AG08396 (cell line): Measurements from ENCODE around the gene MED13L.

Experiments used
- DNase-seq: peaks from one replicate; pipeline ENCODE4 v3.0.0; 2012; ENCODE audit warnings: low spot score, mixed read lengths

Gene MED13L

DNA sequence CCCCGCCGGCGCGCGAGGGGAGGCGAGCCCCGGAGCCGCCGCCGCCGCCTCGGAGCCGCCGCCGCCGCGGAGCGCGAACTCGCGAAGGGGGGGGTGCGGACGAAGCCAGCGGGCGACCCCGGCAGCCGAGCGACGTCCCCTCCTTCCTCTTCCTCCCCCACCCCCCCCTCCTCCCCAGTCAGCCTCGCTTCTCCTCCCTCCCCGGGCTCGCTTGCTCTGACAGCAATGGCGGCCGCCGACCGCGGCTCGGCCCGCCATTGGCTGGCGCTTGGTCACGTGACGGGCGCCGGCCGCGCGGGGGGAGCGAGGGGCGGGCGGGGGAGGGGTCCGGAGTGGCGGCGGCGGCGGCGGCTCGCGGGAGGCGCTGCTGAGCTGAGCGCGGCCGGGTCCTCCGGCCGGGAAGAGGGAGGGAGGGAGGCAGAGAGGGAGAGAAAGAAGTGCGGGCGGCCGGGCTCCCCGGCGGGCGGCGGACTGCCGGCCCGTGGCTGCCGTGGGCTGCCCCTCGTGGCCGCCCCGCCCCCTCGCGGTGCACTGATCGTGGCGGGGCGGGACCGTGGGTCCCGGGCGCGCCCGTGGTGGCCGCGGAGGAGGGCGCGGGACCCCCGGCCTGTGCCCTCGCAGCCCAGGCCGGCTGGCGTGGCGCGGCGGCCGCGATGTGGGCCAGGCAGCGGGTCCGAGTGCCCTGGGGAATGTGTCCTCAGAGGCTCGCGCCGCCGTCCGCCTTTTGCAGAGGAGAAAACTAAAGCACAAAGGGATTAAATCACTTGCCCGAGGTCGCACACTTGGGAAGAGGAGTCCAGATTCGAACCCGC lies at the start of gene MED13L:
Gene MED13L (minus strand): TSS at position 227 of the 812 bp plus-strand sequence. CDS start 562 bp downstream, outside the sequence.
- peak; percentile 98 for DNase-seq

DNA sequence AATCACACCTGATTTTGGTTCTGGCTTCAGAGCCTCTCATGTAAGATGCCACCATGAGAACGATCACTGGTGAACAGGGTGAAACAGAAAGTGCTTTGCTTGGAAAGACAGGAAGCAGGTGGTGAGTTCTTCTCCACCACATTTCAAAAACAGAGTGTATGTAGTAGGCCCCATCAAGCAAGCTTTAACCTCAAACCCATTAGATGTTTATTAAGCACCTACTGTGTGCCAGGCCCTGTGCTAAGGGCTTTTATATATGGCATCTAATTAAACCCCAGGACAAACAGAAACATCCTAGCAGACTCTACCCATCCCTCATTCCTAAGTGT lies 47.8 kb upstream of the MED13L start:
- no peak for DNase-seq

DNA sequence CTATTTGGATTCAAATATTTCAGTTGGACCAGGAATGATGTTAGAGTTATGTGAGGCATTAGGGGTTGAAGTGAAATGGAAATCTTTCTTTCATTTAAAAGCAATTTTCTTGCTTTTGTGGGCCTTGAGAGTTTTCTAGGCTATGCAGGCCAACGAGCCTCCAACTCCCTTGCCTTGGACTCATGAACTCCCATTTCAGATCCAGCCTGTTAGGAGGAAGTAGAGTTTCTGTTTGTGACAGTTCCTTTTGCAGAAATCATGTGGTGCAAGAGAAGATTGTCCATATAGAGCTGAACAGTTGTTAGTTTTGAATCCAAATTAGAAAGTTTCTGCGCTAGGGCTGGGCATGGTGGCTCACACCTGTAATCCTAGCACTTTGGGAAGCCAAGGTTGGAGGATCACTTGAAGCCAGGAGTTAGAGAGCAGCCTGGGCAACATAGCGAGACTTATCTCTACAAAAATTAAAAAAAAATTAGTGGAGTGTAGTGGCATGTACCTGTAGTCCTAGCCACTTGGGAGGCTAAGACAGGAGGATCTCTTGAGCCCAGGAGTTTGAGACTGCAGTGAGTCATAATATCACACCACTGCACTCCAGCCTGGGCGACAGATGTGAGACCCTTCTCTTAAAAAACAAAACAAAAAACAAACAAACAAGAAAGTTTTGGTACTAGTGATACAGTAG lies 47.3 kb upstream of the MED13L start:
- DNase-seq: no peak

DNA sequence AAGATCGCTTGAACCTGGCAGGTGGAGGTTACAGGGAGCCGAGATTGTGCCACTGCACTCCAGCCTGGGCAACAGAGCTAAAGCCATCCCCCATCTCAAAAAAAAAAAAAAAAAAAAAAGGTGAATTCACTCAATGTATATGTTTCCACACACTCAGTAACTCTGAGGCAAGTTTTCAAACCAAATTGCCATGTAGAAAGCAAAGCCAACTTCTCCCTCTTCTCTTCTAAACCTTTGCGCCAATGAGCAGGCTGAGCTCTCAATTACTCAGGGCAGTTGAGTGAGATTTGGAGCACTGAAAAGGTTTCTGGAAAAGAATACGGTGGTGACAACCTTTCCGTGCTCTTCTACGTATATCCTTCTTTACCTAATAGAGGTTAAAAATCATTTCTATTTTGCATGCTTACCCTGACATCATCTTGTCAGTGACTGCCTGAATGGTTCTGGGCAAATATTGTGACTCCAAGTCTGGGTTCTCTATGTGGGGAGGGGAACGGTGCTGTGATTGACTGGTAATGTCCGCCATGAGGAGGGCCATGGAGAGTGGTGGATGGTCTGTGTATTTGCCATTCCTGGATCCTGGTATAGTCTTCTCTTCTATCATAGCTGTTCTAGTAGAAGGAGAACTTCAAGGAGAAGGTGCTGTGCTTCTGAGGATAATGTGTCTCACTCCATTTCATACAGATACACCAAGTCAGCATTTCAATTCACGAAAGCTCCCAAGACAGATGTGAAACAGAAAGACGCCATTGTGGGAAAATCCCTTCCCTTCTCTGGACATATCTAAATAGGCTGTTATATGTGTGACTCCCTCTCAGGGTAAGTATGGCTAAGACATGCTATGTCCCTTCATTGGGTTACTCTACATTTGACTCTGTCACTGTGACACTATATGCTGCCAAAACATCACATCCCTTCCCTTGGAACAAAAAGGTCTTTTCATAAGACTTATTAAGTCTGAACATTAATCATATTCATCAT lies 46.2 kb upstream of the MED13L start:
- no peak for DNase-seq

DNA sequence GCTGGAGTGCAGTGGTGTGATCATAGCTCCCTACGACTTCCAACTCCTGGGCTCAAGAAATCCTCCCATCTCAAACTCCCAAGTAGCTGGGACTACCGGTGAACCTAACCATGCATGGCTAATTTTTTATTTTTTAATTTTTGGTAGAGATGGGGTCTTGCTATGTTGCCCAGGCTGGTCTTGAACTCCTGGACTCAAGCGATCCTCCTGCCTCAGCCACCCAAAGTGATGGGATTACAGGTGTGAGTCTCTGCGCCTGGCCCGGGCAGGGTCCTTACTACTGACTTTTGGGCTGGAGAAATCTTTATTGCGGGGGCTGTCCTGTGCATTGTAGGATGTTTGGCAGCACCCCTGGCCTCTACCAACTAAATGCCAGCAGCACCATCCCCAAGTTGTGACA lies 44.4 kb upstream of the MED13L start:
- DNase-seq: no peak

DNA sequence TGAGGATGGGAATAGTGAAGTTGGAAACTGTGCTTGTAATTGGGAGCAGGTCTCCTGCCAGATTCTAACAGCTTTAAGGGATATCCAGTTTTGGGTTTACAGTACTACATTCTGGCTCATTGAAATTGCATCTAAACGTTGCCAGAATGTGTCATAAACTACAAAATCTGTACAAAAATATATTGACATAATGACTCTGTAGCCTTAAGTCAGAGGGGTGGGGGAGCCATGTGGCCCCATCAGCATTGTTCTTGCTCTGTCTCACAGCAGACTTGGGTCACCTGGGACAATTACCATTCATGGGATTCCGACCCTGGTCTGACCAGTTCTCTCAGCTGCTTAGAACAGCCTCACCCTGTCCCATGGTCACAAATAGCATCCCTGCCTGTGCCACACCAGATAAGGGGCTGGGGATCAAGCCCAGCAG lies 43.3 kb upstream of the MED13L start:
- DNase-seq: peak; percentile 12

DNA sequence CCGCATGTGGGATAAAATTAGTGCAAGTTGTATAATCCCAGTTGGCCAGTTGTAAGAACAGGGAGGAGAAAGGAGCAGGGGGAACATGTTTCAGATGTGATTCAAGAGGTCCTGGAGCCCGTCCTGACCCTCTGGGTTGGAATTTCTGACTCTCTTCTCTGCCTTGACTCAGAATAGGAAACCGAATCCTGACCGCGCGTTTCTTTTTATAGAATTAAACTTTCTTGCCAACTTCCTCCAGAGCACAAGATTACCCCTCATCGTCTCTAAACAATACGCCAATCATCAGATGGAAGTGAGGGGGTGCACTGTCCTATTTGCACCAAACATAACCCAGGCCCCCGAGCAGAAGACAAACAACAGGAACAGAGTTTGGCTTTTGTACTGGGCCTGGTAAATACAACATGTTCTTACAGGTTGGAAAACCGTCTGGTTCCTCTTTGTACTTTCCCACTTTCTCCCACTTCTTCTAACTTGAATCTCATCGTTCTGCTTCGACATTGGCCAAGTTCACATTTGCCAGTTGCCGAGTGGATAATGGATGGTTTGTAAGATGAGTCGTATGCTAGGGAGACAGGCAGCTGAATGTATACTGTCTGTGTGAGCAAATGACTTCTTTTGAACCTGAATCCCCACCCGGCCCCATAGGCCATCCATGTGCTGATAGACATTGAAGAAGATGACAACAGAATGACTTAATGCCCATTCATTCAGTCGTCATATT lies 42.6 kb upstream of the MED13L start:
- peak; percentile 81 for DNase-seq

DNA sequence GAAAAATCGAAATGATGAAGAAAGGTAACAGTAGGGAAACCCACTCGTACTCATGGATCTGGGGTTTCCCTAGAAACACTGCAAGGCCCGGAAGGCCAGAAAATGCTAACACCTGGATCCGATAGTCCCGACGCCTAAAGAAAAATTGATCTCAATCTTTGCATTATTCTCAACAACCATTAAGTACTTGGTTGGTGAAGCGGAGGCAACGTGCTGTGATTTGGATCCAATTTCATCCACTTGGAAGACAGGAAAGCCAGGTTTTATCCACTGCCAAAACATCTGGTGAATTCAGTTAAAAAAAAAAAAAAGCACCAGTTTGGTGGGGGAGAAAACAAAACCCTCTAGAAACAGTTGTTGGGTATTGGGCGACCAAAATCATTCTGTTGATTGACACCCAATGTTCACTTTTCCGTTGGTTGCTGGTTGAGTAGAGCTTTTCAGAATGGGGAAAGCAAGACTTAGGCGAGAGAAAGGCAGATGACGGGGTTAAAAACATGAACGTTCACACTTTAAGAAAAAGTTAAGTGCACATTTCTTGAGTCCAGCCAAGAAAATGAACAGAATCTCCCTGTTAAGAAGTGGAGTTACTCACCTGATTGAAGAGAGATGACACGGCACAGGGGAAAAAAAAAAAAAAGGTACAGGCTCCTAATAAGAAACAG lies 41.9 kb upstream of the MED13L start:
- peak; percentile 12 for DNase-seq

DNA sequence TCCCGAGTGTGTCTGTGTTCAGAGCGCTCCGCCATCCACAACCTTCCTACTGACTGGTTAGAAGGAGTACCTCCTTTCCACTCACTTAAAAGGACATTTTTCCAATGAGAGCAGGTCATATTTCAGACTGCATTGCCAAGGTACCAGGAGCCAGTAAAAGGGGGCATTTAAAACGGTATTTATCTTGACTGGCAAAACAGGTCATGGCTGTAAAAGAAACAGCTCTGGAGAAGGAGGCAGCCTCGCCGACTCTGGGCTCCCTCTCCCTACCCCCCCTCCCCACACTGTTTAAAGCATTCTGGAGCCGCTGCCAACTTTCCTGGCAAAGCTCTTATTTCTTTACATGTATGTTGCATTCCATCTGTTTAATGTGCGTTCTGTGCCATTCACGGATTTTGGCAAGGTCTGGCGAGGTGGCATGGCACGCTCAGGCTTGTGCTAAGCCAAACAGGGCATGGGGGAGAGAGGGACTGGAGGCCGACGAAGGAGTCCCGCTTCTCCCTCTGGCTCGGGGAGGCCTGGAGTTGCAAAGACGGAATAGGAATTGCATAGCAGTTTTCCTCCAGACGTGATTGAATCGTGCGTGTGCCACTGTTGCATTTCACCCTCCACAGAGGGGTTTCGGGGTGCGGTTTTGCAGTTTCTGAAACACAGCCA lies 41.2 kb upstream of the MED13L start:
- peak; percentile 30 for DNase-seq

DNA sequence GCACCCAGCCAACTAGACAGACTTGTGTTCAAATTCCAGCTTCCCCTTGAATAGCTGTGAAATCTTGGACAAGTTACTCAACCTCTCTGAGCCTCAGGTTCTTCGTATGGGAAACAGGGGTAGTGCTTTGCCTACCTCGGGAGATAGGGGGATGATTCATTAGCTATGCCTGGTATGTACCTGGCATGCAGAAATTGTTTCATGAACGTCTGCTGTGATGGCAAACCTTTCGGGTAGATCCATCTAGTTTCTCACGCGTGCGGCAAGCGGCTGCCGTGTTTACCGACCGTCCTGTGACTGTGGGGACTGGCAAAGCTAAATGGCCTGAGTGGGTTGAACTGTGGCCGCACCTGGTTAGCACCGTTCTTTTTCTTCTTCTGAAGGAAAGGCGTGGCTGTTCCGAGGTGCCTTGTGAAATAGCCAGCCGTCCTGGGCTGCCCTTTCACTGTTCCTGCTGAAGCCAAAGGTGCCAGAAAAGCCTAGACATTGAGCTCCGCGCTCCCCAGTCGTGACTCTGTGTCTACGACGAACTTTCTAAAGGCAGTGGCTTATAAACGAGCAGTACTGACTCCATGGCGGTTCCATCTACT lies 40.6 kb upstream of the MED13L start:
- DNase-seq: no peak

DNA sequence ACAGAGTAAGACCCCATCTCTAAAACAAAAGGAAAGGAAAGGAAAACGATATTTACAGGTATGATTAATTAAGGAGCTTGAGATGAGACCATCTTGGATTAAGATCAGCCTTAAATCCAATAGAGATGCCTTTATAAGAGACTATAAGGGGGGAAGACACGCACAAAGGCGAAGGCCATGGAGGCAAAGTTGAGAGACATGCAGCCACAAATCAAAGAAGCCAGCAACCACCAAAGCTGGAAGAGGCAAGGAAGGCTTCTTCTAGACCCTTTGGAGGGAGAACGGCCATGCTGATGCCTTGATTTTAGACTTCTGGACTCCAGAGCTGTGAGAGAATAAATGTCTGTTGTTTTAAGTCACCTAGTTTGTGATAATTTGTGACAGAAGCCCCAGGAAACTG lies 39.6 kb upstream of the MED13L start:
- no peak for DNase-seq

DNA sequence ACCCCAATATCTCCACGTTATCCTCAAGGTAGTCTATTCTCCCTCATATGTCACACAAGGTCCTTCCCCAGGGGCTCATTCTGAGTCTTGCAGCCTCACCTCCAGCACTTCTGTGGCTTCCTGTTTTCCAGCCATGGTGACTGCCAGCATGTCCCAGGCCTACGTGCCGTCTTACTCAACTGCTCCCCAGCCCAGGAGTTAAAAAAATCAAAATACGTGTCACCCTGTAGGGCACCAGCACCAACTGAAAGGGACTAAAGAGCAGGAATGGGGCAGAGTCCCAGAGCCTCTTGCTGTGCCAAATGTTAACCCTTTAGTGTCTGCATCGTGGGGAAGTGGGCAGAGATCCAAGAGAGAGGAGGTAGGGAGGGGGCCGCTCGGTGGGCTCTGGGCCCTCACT lies 37.0 kb upstream of the MED13L start:
- DNase-seq: no peak

DNA sequence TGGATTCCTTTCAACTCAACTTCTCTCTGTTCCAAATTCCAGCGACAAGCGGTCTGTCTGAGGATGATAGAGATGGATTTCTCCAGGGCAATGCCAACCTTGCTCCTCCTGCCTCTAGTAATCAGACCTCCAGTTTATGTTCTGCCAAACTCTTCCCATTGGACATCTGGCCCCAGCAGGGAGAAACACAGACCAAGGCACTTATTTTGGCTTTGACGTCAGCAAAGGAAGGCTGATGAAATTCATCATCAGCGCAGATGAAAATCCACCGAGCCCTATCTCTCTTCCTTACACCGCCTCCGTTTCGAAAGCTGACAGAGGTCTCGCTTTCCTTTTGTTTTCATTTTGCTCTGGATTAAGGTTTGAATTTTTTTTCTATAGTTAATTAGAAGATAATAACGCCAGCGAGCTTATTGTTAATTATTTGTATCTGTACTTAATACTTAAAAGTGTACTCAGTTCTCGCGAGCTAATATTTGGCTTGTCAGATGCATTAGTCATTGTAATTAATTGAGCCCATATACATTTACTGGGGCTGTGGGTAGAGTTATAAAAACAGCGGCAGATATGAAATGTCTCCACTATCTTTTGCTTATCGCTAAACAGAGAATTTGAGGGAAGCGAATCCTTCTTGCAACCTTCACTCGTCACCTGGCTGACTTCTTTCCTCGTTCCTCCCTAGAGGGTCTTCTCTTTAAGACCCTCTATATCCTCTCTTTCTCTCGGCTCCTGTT lies 35.9 kb upstream of the MED13L start:
- no peak for DNase-seq

DNA sequence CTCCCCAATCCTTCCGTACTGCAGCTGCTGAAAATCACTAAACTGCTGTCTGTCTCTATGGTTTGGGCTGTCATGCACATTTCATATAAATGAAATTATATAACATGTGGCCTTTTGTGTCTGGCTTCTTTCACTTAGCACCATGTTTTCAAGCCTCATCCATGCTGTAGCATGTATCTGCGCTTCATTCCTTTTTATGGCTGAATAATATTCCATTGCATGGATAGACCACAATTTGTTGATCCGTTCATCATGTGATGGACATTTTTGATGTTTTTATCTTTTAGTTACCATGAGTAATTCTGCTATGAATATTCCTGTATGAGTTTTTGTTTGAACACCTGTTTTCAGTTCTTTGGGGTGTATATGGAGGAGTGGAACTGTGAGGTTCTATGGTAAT lies 32.6 kb upstream of the MED13L start:
- DNase-seq: no peak

DNA sequence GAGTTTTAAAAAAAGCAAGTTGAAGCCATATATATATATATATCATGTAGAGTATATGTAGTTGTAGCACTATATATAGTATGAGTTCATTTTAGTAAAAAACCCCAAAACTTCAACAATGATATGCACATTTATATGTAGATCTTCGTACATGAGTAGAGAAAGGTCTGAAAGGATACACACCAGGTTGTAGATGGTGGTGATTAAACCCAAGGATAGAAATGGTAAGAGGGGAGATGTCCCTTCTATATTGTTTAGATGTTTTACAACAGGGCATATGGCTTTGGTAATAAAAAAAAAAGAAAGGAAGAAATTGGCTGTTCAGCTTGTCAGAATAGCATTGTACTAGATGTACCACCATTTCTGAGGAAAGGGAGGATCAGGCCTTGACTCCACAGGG lies 31.9 kb upstream of the MED13L start:
- no peak for DNase-seq

DNA sequence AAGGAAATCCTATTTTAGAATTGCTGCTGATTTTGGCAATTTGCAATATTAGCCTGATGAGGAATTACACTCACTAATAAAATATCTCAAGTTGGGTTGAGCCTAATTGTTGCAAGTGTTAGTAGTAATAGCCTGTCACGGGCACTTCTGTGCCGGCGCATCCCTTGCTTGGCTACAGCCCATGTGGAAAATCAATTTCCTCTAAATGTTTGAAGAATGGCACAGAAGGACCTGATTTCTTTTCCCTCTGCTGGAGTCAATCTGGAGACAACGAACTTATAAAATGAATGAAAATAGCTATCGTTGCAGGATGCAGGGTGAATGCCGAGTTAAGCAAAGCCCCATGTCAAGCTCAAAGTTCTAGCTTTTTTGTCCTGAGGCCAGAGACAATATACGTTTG lies 31.2 kb upstream of the MED13L start:
- no peak for DNase-seq

DNA sequence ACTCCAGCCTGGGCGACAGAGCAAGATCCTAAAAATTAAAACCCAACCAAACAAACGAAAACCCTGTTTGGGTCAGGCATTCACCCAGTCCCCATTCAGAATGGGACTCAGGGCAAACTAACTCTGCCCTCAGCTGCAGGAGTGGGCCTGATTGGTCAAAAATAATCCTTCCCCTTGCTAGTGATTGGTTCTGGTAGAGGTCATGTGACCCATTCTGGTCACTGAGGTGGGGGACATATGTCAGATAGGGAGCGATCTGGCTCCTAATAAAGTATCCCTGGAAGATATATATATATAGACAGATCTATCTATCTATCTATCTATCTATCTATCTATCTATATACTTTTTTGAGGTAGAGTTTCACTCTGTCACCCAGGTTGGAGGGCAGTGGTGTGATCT lies 29.5 kb upstream of the MED13L start:
- DNase-seq: no peak

DNA sequence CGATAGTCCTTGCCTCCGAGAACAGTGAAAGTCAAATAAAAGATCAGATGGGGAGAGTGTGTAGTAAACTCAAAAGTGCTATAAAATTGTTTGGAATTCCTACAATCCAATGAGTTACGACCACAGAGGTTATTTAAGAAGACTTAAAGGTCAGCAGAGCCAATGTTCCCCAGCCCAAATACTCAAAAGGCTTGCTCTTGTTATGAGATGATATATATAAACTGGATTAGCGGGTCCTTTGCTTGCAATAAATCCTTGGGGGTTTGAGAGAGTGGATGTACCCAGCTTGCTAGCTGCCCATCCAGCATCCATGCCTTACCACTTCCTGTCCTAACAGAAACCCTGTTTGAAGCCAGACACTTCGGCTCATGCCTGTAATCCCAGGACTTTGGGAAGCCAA lies 29.0 kb upstream of the MED13L start:
- DNase-seq: no peak

DNA sequence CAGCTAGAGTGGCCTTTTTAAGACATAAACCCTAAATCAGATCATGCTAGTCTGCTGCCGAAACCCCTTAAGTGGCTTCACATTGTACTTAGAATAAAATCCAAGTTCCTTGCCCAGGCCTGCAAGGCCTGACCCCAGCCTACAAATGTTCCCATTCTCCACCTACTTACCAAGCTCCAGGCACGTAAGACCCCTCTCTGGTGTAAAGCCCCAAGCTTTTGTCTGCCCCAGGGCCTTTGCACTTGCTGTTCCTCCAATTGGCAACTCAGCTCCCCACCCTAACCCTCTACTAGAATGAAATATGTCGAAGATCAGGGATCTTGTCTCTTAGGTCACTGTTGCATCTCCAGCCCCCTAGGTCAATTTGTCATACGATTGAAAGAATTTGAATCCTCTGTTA lies 27.1 kb upstream of the MED13L start:
- DNase-seq: no peak

DNA sequence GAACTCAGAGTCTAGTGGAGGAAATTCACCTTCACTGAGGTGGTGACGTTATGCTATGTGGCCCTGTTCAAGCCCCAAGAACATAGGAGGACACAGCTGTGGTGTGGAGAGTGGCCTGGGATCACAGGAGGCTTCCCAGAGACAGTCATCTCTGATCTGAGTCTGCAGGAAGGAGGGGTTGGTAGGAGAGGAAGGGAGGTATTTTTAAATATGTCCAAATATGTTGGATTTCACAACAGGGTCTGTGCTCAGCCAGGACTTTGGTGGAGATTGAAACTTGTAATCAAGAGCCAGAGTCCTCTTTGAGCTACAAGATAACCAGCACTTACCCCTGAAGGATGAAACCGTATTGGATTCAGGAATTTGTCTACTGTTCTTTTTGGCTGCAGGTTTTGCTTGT lies 26.4 kb upstream of the MED13L start:
- peak; percentile 36 for DNase-seq
